PC-3 (cell line): ENCODE measurements around the gene NEDD9.

ENCODE experiments used
- EZH2 ChIP-seq: fragments of 300-600 bp; sonication (generic); IDR thresholded peaks from one replicate; pipeline ENCODE4 v1.6.1; 2017; ENCODE audit warnings: antibody characterized with exemption, mild to moderate bottlenecking, low read length; ENCODE audit not compliant: unreplicated experiment
- EZH2phosphoT487 ChIP-seq: fragments of 300-600 bp; sonication (generic); IDR thresholded peaks from 2 replicates; pipeline ENCODE4 v1.6.1; 2018; ENCODE audit warnings: mild to moderate bottlenecking, antibody characterized with exemption, low read length, borderline replicate concordance
- TF ChIP-seq, protein P1 (sequence below): fragments of 300-600 bp; sonication (generic); conservative IDR thresholded peaks from 2 replicates; pipeline ENCODE4 v1.5.1; 2017; ENCODE audit warnings: antibody characterized with exemption, low read depth, mild to moderate bottlenecking, low read length

DNA sequence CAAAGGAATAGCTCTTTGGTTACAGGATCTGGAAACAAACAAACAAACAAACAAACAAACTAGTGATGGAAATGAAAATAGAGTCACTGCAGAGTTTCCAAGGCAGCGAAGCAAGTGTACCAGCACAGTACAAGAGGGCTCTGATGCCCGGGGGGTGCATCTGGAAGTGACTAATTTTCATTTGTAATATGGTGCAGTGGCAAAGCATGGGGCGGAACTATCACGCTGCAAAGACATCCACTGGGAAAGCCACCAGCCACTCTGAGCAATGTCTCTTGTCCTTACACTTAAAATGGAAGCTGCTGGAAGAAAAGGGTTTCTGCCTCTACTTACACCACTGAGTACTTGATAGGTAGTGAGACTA is 44.4 kb upstream of the NEDD9 start:
- TF ChIP-seq, protein P1, sequence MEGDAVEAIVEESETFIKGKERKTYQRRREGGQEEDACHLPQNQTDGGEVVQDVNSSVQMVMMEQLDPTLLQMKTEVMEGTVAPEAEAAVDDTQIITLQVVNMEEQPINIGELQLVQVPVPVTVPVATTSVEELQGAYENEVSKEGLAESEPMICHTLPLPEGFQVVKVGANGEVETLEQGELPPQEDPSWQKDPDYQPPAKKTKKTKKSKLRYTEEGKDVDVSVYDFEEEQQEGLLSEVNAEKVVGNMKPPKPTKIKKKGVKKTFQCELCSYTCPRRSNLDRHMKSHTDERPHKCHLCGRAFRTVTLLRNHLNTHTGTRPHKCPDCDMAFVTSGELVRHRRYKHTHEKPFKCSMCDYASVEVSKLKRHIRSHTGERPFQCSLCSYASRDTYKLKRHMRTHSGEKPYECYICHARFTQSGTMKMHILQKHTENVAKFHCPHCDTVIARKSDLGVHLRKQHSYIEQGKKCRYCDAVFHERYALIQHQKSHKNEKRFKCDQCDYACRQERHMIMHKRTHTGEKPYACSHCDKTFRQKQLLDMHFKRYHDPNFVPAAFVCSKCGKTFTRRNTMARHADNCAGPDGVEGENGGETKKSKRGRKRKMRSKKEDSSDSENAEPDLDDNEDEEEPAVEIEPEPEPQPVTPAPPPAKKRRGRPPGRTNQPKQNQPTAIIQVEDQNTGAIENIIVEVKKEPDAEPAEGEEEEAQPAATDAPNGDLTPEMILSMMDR: no peak
- TF ChIP-seq EZH2phosphoT487 (no peak), EZH2 (no peak)
